Natural killer cell (primary cell): ENCODE results near the gene NUDCD3. TPM values are rescaled to one million over a fixed set of nuclear protein-coding genes. Genes with fewer than 3 reads are reported as not detected.
"Not testable (repeated sequence)": the region's sequence is repeated elsewhere in the genome, so short reads cannot be mapped to it uniquely, and the experiment has no call there.

Source experiments
- ATAC-seq, 3 donors: fragments of 150-1000 bp in 2 of 3; fragments of 200-7000 bp in 1 of 3; cut with Tn5 transposase; 1 replicate in 1 of 3; 2 replicates in 2 of 3; pipeline ENCODE4 v1.10.0; 2021; ENCODE audit warnings: mild to moderate bottlenecking in 2 of 3, moderate library complexity in 2 of 3
- DNase-seq, 2 donors: peaks; one replicate each; pipeline versions ENCODE4 v3.0.0 to v3.0.0-alpha.2; 2013 to 2021; ENCODE audit warnings: mixed read lengths in 1 of 2
- H3K27ac ChIP-seq: one replicate; pipeline ENCODE4 v1.5.1; 2013; ENCODE audit warnings: mild to moderate bottlenecking, low read length
- H3K27me3 ChIP-seq: one replicate; pipeline ENCODE4 v1.6.1; 2013; ENCODE audit warnings: low read length; ENCODE audit not compliant: control insufficient read depth, insufficient read depth
- H3K36me3 ChIP-seq: one replicate; pipeline ENCODE4 v1.6.1; 2013; ENCODE audit warnings: low read length; ENCODE audit not compliant: control insufficient read depth, insufficient read depth
- H3K4me1 ChIP-seq: one replicate; pipeline ENCODE4 v1.6.1; 2013; ENCODE audit warnings: low read length; ENCODE audit not compliant: control insufficient read depth, insufficient read depth
- H3K4me3 ChIP-seq: one replicate; pipeline ENCODE4 v1.5.1; 2013; ENCODE audit warnings: low read length
- H3K9me3 ChIP-seq: one replicate; pipeline ENCODE4 v1.6.1; 2013; ENCODE audit warnings: low read length; ENCODE audit not compliant: control insufficient read depth, insufficient read depth
- H3K27ac Mint-ChIP-seq, 2 donors: one replicate each; pipeline ENCODE4 v1.8.0; 2022; ENCODE audit warnings: mild to moderate bottlenecking in 2 of 2, mixed read lengths in 2 of 2, moderate library complexity in 1 of 2
- H3K27me3 Mint-ChIP-seq, 2 donors: one replicate each; pipeline ENCODE4 v1.8.0; 2022; ENCODE audit warnings: low read depth in 2 of 2, mixed read lengths in 2 of 2
- H3K36me3 Mint-ChIP-seq: one replicate; pipeline ENCODE4 v1.8.0; 2022; ENCODE audit warnings: mixed read lengths
- H3K4me1 Mint-ChIP-seq, 2 donors: one replicate each; pipeline ENCODE4 v1.8.0; 2022; ENCODE audit warnings: mixed read lengths in 2 of 2
- H3K4me3 Mint-ChIP-seq: one replicate; pipeline ENCODE4 v1.8.0; 2022; ENCODE audit warnings: mild to moderate bottlenecking, moderate library complexity, mixed read lengths
- H3K9me3 Mint-ChIP-seq, 2 donors: one replicate each; pipeline ENCODE4 v1.8.0; 2022; ENCODE audit warnings: mixed read lengths in 2 of 2
- CTCF ChIP-seq: fragments of 200-600 bp; IDR thresholded peaks from one replicate; pipeline ENCODE4 v1.8.0; 2022; ENCODE audit warnings: antibody characterized with exemption
- WGBS: methylation state at CpG from one replicate; pipeline ENCODE4 v1.1.7; 2013; ENCODE audit warnings: missing lambda C conversion rate; ENCODE audit not compliant: insufficient coverage; 5-methylcytosine and 5-hydroxymethylcytosine counted together
- intact Hi-C: fragments of 100-400 bp; cut with micrococcal nuclease; formaldehyde crosslinking; loops from one replicate; pipeline ENCODE4 v1.14.2; 2022
- total RNA-seq, 4 donors: library from RNA; stranded (reverse); fragments of 120-200 nt in 1 of 4; gene quantifications; one replicate each; pipeline versions ENCODE4 v1.2.3 to v1.2.4, GENCODE V29; 2013 to 2022

Gene NUDCD3
- total RNA-seq, 3 donors from 2014 or later (not counting 1 experiment from before 2014, with no cell fraction given): 50.1 to 79.9 (median 68.7) TPM

- no peak overlapping the region for H3K27ac ChIP-seq
- no peaks in the 10 kb centered on the region for H3K36me3 Mint-ChIP-seq
These were observed 59.3 kb downstream of the NUDCD3 start for GRCh38 chr7:44431091-44431608.

GRCh38 chr7:44430054-44430453 lies 60.4 kb downstream of the NUDCD3 start:
- H3K9me3 ChIP-seq: no peaks in the 10 kb centered on the region
- no peak overlapping the region for H3K27ac ChIP-seq
- Mint-ChIP-seq H3K27ac (no peak overlapping the region), H3K9me3 (no peaks in the 10 kb centered on the region), H3K4me1 (peaks cover 22 to 38% of the 10 kb centered on the region in 2 donors), H3K36me3 (no peaks in the 10 kb centered on the region), H3K27me3 (no peaks in the 10 kb centered on the region), H3K4me3 (no peak overlapping the region)
- ATAC-seq (no peak), DNase-seq (no peak)
- no peaks in the 10 kb centered on the region for H3K4me1 ChIP-seq
- peaks cover 21% of the 10 kb centered on the region for H3K36me3 ChIP-seq
- intact Hi-C loops: loop anchor here (5.0 kb wide), 1 partner anchor 47 kb away; no protein-coding TSS in a partner anchor
- H3K4me3 ChIP-seq: no peak overlapping the region
- over 99% methylated on average over 4 of the region's 4 CpGs for WGBS
- no peaks in the 10 kb centered on the region for H3K27me3 ChIP-seq
- no peak for TF ChIP-seq CTCF

More at GRCh38 chr7:44431091-44431608, 59.3 kb downstream of the NUDCD3 start:
- intact Hi-C loops: loop anchor here (5.0 kb wide), 1 partner anchor 46 kb away; no protein-coding TSS in a partner anchor
- Mint-ChIP-seq H3K27me3 (no peaks in the 10 kb centered on the region), H3K4me1 (peaks cover 22 to 38% of the 10 kb centered on the region in 2 donors), H3K9me3 (no peaks in the 10 kb centered on the region), H3K4me3 (no peak overlapping the region), H3K27ac (no peak overlapping the region)
- DNase-seq (peak in 1 of 2 donors; percentile 54), ATAC-seq (peak in 1 of 3 donors; percentile 53)
- Histone ChIP-seq H3K27me3 (no peaks in the 10 kb centered on the region), H3K4me1 (no peaks in the 10 kb centered on the region), H3K4me3 (no peak overlapping the region), H3K9me3 (no peaks in the 10 kb centered on the region), H3K36me3 (peaks cover 11% of the 10 kb centered on the region)
- WGBS: 55% methylated on average over 2 of the region's 2 CpGs
- no peak for TF ChIP-seq CTCF

- peaks cover 46 to 57% of the 10 kb centered on the region in 2 donors for H3K4me1 Mint-ChIP-seq
- H3K27ac ChIP-seq, DNase-seq, ATAC-seq, H3K9me3 Mint-ChIP-seq, H3K4me3 Mint-ChIP-seq, H3K4me1 ChIP-seq, H3K27ac Mint-ChIP-seq, H3K9me3 ChIP-seq, H3K4me3 ChIP-seq, H3K27me3 Mint-ChIP-seq, intact Hi-C loops, H3K36me3 Mint-ChIP-seq, H3K27me3 ChIP-seq: not testable (repeated sequence)
- peaks cover 21% of the 10 kb centered on the region for H3K36me3 ChIP-seq
- WGBS: 100% methylated on average over 1 of the region's 2 CpGs
These were observed 65.7 kb downstream of the NUDCD3 start for GRCh38 chr7:44424762-44425161.

GRCh38 chr7:44416941-44417340 lies 73.5 kb downstream of the NUDCD3 start:
- 96% methylated on average over 6 of the region's 6 CpGs for WGBS
- no peaks in the 10 kb centered on the region for H3K36me3 Mint-ChIP-seq
- H3K27ac Mint-ChIP-seq: no peak overlapping the region

More at GRCh38 chr7:44416941-44417340, 73.5 kb downstream of the NUDCD3 start:
- no peak for TF ChIP-seq CTCF
- Histone ChIP-seq H3K27ac (no peak overlapping the region), H3K36me3 (peaks cover 9% of the 10 kb centered on the region), H3K9me3 (no peaks in the 10 kb centered on the region), H3K4me1 (no peaks in the 10 kb centered on the region), H3K4me3 (no peak overlapping the region), H3K27me3 (no peaks in the 10 kb centered on the region)
- no peaks in the 10 kb centered on the region for H3K9me3 Mint-ChIP-seq
- intact Hi-C loops: no loop called here
- peaks cover 34 to 37% of the 10 kb centered on the region in 2 donors for H3K4me1 Mint-ChIP-seq
- no peak overlapping the region for H3K4me3 Mint-ChIP-seq
- ATAC-seq: no peak
- no peak for DNase-seq
- H3K27me3 Mint-ChIP-seq: no peaks in the 10 kb centered on the region
